Activated CD8-positive, alpha-beta memory T cell treated with anti-CD3 and anti-CD28 coated beads for 24 hours (primary cell): ENCODE measurements around the gene BPIFB2.
"Not testable (repeated sequence)": the region's sequence is repeated elsewhere in the genome, so short reads cannot be mapped to it uniquely, and the experiment has no call there.

Source experiments
- DNase-seq: peaks from one replicate; pipeline ENCODE4 v3.0.0-alpha.2; 2020

BPIFB2 gene

DNA sequence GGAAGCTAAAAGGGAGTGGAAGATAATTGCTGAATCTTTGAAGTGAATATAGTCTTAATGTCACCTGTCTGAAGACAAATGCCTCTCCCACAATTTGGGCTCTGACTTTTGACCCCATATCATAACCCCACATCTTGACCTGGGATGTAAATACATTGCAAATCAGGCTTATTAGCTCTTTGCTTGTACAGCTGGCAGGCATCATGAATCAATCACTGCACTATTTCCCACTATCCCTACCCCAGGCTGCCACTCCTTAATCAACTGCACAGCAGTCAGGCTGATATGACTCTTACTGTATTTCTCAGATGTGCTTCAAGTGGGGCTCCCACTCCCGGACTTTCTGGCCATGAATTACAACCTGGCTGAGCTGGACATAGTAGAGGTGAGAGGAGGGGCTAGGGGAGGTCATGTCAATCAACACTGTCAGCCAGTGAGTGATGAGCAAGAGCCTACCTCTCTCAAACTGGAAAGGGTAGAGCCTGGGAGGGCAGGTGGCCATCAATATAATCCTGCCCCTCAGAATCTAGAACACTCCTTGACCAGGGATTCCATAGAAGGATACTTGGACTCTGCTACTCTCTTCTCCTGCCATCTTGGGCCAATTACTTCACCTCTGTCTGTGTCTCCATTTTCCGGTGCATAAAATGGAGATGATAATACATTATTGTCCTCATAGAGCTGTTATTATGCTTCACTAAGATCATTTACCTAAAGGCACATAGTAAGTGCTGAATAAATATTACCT is 35.7 kb downstream of the BPIFB2 start:
- no peak for DNase-seq

DNA sequence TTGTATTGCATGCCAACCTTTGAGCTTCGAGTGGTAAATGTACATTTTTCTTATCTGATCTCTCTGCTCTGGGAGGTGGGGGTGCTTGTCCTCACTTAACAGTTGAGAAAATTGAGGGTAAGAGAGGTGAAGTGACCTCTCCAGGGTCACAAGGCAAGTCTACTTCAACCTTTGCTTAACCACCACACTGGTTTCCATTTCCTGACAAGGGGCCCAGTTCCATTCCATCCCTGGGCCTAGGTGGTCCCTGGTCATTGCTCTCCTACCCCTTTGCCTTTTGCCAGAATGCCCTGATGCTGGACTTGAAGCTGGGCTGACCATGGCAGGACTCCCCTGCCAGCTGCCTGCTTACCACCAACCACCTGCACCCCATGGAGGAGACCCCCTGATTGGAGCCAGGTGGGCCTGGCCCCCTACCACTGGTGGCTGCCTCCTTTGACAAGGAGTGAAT is 36.3 kb downstream of the BPIFB2 start:
- DNase-seq: no peak

DNA sequence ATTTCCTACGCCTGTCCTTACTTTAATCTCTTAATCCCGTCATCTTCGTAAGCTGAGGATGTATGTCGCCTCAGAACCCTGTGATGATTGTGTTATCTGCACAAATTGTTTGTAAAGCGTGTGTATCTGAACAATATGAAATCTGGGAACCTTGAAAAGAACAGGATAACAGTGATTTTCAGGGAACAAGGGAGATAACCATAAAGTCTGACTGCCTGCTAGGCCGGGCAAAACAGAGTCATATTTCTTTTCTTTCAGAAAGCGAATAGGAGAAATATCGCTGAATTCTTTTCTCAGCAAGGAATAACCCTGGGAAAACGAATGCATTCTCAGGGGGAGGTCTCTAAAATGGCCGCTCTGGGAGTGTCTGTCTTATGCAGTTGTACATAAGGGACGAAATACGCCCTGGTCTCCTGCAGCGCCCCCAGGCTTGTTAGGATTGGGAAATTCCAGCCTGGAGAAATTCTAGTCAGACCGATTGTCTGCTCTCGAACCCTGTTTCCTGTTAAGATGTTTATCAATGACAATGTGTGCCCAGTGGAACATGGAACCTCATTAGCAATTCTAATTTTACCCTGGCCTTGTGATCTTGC is 37.7 kb downstream of the BPIFB2 start:
- not testable (repeated sequence) for DNase-seq

DNA sequence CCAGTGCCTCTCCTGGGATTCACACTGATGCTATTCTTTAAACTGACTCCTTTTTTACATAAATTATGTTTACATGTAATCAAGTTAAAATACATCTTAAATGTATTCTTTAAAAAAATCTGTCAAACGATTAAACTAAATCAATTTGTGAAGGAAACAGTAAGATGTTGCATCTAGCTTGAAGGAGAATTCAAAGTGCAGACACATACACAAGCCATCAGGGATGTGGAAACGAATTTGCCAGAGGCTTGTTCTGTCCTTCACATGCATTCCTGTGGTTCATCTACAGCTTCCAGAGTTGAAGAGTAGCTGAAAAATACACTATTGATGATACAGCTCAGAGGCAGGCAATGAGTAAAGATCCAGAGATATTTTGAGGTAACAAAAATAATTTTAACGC is 38.9 kb downstream of the BPIFB2 start:
- no peak for DNase-seq

DNA sequence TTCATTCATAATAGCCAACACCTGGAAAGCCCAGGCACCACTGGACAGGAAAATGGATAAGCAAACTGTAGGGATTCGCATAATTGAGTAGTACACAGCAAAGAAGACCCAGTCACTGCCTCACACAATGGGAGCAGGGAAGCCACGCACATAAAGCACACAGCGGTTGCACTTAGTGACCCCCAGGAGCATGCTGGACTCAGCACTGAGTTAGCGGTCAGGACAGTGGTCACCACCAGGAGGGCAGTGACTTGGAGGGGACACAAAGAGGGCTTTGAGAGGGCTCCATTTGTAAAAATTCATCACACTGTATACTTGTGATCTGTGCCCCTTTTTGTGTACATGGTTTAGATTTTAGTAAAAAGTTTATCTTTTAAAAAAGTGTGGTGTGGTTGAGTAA is 43.8 kb downstream of the BPIFB2 start:
- DNase-seq: no peak

DNA sequence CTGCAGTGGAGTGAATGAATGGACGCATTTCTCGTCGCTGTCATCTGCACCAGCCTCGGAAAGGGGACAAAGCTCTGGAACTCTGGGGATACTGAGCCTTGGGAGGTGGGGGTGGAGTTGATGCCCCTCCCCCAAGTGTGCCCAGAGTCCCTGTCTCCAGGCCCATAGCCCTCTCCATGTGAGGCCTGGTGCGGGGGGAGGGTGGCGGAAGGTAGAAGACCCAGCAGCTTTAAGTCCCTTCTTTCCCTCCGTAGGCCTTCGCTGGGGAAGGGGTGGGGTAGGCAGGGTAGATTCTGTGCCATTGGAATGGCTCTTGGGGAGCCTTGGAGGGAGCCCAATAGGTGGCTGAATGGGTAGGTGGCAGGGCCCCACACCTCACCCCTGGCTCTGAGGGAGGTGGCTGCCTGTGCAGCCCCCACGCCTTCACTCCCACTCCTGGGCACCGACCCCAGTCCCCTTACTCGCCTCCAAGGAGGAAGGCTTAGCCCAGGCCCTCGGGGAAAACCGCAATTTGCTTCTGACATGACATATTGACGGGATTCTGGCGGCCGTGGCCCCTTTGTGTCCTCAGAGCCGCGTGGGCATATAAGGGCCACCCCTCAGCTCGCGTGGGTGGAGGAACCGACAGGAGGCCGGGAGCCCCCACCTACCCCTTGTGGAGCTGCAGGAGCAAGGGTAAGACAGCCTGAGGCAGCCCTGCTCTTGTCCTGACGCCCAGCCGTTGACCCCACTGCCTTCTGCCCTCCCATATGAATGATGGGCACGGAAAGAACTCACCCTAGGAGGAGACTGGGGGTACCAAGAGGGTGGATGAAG is 46.0 kb downstream of the BPIFB2 start, which contains the start of gene BPIFB3:
TSS of gene BPIFB3 (plus strand) at position 613 of the 816 bp plus-strand sequence. CDS start 1,533 bp downstream, outside the sequence.
- DNase-seq: no peak

DNA sequence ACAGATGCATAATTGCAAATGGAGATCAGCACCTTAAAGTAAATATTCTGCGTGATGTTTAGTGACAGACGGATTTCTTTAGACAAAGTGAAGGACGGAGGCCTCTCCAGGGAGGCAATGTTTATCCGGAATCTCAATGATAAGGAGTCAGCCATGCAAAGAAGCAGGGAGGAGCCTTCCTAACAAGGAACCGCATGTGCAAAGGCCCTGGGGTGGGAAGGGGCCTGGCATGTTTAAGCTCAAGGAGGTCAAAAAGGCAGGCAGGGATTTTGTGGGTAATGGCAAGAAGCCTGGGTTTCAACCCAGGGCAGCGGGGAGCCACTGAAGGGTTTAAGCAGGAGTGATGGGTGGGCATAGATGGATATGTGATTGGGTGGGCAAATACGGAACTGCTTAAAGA is 46.9 kb downstream of the BPIFB2 start:
- no peak for DNase-seq

DNA sequence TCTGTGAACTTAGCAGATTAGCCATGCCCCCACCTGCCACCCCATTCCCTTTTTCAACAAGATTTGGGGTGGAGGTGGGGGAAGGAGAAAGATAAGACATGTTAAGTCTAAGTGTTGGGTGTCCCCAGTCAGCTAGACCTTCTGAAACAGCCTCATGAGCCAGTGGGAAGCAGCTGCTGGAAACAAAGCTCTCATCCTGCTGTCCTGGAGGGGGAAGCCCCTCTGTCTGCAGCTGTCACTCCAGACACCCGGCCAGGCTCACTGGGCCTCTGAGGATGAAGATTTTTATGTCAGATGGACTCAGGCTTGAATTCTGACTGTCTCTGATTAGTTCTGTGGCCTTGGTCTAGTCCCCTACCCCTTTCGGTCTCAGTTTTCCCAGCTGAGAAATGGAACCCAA is 47.3 kb downstream of the BPIFB2 start:
- no peak for DNase-seq

DNA sequence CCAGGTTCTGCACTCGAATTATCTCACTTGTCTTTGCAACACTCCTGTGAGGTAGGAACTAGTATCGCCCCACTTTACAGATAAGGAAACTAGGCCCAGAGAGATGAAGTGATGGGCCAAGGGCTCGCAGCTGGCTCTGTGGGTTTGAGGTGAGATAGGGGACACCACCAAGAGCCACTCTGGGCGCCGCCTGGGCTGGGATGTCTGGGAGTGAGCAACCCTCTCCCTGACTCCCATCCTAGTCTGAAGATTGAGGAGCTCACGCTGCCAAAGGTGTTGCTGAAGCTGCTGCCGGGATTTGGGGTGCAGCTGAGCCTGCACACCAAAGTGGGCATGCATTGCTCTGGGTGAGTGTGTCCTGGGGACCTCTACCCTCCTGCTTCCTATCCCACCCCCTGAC is 51.6 kb downstream of the BPIFB2 start:
- no peak for DNase-seq

DNA sequence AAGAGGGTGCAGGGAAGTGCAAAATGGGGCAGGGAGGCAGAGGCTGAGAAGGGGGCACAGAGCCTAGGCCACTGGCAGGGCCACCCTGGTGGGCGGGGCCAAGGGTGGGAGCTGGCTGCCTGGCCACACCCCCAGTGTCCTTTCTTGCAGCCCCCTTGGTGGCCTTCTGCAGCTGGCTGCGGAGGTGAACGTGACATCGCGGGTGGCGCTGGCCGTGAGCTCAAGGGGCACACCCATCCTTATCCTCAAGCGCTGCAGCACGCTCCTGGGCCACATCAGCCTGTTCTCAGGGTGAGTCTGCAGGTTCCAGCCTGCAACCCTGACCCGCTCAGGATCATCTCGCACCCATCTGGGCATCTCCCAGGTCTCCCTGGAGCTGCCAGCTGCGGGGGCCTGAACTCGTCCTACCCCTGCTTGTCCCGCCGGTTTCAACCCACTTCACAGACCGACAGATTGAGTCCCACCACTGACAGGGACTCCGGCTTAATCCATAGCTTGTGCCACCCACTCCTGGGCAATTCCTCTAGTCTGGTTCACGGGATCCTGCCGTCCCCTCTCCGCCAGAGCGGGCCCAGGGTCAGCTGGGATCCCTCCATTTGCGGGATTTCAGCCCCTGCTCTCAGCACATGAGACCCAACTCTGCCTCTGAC is 52.4 kb downstream of the BPIFB2 start:
- DNase-seq: no peak

DNA sequence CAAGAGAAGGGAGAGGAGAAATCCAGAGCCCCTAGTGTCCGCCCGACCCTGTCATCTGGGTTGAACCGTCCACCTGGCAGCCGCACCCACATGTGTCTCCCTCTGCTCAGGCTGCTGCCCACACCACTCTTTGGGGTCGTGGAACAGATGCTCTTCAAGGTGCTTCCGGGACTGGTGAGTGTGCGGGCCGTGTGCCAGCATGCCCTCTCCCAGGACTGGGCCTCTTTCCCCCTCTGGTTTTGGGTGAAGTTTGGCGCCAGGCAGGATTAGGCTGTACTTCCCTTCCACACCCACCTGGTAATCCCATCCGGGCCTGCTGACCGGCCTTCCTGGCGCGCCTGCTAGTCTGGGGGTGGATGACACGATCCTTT is 54.1 kb downstream of the BPIFB2 start:
- no peak for DNase-seq

DNA sequence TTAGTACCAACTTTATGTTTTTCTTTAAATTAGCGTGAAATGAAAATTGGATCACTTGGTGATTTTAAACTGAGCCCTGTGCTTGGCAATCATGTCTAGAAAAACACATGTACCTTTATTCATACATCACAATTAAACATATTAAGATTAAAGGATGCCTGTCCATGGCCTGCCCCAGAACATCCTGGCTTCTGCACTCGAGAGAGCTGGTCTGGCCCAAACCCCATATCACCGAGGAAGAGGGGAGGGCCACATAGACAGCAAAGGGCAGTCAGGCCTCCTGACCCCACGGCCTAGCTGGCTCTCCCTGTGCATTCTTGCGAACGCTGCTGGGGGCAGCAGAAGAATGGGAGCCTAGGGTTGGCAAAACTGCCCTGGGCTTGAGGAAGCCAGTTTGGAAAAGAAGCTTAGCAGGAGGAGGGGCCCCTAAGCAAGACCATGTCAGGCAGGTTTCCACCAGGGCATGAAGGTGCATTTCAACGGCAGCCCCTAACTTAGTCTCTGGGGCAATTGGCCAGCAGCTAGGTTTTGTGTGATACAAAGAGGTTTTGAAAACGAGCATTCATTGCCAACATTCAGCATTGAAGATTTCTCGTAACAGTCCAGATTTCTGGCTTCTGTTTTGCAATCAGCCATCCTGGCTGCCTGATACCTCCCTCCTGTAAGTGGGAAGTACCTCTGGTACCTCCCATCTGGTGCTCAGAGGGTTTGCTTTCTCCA is 54.8 kb downstream of the BPIFB2 start:
- no peak for DNase-seq

DNA sequence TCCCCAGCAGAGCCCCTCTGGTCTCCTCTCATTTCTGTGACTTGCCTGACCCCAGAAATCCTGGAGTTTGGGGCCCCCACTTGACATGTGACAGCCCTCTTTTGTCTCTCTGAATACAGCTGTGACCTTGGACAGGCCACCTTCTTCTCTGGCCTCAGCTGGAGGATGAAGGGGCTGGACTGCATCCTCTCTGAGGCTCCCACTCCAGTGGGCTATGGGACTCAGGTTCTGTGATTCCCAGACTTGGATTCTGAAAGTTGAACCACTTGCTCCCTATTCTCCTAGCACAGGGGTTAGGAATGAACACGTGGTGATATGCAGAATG is 55.3 kb downstream of the BPIFB2 start:
- no peak for DNase-seq

DNA sequence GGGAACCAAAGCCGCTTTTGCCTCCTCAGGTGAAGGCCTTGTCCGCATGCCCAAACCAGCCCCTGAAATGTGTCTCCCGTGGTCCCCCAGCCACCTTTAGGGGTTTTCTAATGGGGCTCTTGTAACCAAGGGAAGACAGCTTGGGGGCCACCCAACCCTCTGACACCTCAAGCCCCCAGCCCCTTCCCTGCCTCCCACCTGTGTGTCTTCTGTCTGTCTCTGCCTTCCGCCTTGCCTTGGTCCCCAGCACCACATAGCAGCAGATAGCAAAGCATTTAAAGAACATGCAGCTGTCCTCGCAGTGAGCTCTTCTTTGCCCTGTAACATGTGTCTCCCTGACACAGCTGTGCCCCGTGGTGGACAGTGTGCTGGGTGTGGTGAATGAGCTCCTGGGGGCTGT is 55.8 kb downstream of the BPIFB2 start:
- no peak for DNase-seq

DNA sequence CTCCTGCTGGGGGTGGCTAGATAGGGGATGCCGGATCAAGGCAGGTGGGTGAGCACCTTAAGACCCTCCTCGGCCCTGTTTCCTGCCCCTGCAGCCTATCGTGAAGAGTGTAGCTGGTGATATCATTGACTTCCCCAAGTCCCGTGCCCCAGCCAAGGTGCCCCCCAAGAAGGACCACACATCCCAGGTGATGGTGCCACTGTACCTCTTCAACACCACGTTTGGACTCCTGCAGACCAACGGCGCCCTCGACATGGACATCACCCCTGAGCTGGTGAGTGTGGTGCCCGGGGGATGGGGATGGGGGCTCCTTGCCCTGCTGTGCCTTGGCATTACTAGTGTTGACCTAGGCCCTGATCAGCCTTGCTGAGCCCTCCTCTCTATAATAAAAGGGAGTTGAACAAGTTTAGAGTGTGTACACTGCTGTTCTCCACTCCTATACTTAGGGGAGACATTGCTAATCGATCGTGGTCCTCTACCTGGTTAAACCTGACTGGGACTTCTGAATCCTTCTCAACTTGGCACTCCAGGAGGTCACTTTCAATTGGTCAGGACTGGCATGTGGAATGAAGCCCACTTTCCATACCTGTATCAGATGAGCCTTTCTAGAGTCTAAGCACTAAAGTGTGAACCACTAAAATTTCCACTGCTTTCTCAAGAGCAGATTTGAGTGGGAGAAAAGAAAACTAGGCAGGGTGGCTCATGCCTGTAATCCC is 57.2 kb downstream of the BPIFB2 start:
- no peak for DNase-seq

DNA sequence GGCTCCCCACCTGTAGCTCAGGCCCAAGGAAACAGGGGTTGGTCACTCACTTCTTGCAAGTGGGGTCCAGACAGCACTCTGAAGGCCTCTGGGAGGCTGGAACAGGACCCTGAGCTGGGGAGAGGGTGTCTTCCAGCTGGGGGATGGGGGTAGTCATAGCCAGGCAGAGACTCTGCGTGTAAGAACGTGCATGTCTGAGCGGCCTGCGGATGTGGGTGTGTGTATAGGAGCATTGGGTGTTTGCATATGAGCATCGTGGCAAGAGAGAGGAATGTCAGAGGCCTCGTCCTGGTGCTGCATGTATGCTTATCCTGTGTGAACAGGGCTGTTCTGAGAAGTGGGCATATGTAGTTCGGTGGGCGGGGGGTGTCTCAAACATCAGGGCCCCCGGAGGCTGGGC is 58.3 kb downstream of the BPIFB2 start:
- DNase-seq: no peak

DNA sequence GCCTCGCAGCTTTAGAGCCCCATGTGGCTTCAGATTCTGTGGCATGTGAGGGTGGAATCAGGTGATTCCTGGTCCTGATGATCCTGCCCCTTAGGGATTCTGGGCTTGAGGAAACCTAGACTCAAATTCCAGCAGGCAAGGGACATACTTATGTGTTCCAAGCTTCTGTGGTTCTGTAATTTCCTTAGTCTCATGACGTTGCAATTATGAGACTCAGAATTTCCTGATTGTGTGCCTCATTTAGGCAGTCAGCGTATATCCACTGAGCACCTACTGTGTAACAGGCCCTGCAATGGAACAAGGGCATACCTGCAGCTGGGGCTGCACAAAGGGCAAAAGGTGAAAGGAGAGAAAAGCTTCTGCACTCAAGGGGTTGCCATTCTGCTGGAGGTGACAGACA is 60.3 kb downstream of the BPIFB2 start:
- DNase-seq: no peak

DNA sequence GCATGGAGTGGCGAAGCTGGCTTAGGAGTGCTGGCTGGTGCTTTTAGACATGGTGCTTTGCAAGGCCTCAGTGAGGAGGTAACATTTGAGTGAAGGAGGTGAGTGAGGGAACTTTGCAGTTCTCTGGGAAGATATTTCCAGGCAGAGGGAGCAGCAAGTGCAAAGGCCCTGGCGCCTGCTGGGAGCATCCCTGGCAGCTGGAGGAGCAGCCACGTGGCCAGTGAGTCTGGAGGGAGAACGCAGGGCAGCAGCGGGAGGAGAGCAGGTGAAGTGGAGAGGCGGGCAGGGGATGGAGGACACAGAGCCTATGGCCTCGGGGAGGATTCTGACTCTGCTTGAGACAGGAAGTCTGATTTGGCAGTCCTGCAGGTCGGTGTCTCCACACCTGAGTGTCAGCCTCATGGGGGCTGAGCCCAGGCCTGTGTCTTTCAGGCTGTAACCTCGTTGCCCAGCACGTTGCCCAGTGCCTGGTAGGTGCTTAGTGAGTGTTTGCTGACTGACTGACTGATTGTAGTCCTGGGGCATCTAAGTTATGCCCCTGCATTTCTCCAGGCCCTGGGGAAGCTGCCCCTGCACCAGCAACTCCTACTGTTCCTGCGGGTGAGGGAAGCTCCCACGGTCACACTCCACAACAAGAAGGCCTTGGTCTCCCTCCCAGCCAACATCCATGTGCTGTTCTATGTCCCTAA is 60.9 kb downstream of the BPIFB2 start:
- no peak for DNase-seq

DNA sequence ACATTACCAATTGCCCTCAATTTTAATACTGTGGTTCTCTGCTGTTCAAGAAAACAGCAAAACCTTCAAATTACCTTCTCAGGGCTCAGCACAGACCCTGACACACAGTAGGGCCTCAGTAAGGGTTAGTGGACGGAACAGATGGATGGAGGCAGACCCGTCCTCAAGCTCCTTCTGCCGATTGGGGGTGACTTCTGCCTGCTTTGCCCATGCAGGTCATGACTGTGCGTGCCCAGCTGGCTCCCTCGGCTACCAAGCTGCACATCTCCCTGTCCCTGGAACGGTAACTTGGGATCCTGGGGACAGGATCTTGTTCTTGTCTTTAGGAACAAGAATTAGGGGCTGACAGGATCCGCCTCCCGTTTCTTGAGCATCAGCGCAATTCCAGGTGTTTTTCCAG is 62.2 kb downstream of the BPIFB2 start:
- DNase-seq: no peak

DNA sequence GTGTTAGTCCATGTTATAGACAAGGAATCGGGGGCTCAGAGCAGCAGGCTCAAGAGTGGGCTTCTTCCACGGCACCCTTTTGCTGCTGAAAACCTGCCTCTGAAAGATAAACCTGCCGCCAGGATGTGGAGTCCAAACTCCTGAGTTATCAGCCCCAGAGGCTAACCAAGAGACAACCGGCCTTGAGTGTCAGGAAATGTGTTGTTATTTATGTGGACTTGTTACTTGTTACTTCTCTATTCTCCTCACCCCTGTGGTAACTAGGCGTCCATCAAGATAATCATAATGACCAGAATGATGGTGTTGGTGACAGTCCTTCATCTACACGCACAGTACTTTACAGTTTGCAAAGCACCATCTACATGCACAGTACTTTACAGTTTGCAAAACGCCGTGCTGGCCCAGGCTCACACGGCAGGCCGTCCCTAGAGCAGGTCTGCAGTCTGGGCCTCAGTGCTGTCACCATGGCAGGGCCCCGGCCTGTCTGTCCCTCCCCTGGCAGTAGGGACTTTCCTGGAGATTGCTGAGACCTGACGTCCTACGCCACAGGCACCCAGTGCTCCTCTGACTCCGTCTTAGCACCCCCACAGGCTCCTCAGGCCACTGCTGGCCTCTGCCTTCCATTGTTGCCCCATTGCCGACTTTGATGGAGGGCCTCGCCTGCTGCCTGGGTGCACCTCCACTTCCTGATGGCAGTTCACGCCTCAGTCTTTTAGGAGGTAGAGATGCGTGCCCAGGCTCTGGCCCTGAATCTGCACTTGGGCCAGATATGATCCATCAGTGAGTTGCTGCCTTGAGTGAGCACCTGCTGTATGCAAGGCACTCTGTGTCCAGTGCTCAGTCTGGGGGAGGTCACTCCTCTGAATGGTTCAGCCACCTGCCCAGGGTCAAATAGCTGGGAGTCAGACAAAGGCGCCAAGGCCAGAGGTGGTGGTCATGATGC is 62.9 kb downstream of the BPIFB2 start:
- DNase-seq: no peak
